Lower lobe of right lung (tissue), 2 donors: ENCODE measurements around the gene OLFML1. TPM values are rescaled to one million over a fixed set of nuclear protein-coding genes. Genes with fewer than 3 reads are reported as not detected.

Source experiments
- ATAC-seq, 2 donors: fragments of 200-7000 bp; cut with Tn5 transposase; one replicate each; pipeline ENCODE4 v1.9.1; 2020 to 2022; ENCODE audit warnings: mild to moderate bottlenecking in 2 of 2, moderate library complexity in 2 of 2
- DNase-seq: peaks from one replicate; pipeline ENCODE4 v3.0.0-alpha.2; 2020
- H3K27ac ChIP-seq: fragments of 200-600 bp; one replicate; pipeline ENCODE4 v1.8.0; 2022
- H3K27me3 ChIP-seq: fragments of 200-600 bp; one replicate; pipeline ENCODE4 v1.8.0; 2022; ENCODE audit warnings: low read depth
- H3K36me3 ChIP-seq: fragments of 200-600 bp; one replicate; pipeline ENCODE4 v1.8.0; 2022; ENCODE audit warnings: mild to moderate bottlenecking
- H3K4me1 ChIP-seq: fragments of 200-600 bp; one replicate; pipeline ENCODE4 v1.8.0; 2022
- H3K4me3 ChIP-seq: fragments of 200-600 bp; one replicate; pipeline ENCODE4 v1.8.0; 2022; ENCODE audit warnings: mild to moderate bottlenecking
- H3K9me3 ChIP-seq: fragments of 200-600 bp; one replicate; pipeline ENCODE4 v1.8.0; 2022
- intact Hi-C: fragments of 100-400 bp; cut with DNase I; formaldehyde crosslinking; loops from one replicate; pipeline ENCODE4 v1.11.0; 2022
- total RNA-seq: library from RNA; stranded (reverse); fragmentation: NEBNext Ultra II Directional; extraction: Animal tissue kit (Norgen Biotek cat#: 25700); gene quantifications from one replicate; pipeline ENCODE4 v1.2.1, GENCODE V29; 2021
- TF ChIP-seq, protein P1 (sequence below): fragments of 200-600 bp; IDR thresholded peaks from one replicate; pipeline ENCODE4 v1.8.0; 2022; ENCODE audit warnings: antibody characterized with exemption, mild to moderate bottlenecking
- donor health status: DM: no; HTN: yes; CAD: no; lungs with severe emphysema.

Gene OLFML1
- total RNA-seq, 1 donor from 2014 or later: 23.2 TPM

DNA sequence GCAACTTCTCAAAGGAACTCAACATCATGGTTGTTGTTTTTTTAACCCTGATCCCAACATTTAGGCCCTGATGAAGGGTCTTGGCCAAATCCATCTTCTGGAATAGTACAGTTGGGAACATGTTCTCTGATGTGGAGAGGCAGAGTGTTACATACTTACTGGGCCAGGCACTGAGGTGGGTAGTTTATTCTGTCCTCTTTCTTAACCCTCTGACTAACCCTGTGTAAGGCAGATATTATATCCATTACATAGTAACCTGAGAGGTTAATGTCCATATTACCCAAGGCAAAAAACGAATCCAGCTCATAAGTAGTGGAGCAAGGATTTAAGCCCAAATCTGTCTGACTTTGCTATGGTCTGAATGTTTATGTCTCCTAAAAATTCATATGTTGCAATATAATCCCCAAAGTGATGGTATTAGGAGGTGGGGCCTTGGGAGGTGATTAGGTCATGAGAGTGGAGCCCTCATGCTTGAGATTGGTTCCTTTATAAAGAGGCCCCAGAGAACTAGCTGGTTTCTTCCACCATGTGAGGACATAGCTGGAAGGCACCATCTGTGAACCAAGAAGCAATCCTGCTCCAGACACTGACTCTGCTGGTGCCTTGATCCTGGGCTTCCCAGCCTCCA, 44.8 kb downstream of the OLFML1 start:
- ATAC-seq: no peak
- H3K27me3 ChIP-seq: no peaks in the 10 kb centered on the region
- no peaks in the 10 kb centered on the region for H3K9me3 ChIP-seq
- no peak overlapping the region for H3K27ac ChIP-seq
- intact Hi-C loops: no loop called here
- H3K36me3 ChIP-seq: no peaks in the 10 kb centered on the region
- TF ChIP-seq, protein P1, sequence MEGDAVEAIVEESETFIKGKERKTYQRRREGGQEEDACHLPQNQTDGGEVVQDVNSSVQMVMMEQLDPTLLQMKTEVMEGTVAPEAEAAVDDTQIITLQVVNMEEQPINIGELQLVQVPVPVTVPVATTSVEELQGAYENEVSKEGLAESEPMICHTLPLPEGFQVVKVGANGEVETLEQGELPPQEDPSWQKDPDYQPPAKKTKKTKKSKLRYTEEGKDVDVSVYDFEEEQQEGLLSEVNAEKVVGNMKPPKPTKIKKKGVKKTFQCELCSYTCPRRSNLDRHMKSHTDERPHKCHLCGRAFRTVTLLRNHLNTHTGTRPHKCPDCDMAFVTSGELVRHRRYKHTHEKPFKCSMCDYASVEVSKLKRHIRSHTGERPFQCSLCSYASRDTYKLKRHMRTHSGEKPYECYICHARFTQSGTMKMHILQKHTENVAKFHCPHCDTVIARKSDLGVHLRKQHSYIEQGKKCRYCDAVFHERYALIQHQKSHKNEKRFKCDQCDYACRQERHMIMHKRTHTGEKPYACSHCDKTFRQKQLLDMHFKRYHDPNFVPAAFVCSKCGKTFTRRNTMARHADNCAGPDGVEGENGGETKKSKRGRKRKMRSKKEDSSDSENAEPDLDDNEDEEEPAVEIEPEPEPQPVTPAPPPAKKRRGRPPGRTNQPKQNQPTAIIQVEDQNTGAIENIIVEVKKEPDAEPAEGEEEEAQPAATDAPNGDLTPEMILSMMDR: no peak
- no peak overlapping the region for H3K4me3 ChIP-seq
- no peak for DNase-seq
- peaks cover 19% of the 10 kb centered on the region for H3K4me1 ChIP-seq

DNA sequence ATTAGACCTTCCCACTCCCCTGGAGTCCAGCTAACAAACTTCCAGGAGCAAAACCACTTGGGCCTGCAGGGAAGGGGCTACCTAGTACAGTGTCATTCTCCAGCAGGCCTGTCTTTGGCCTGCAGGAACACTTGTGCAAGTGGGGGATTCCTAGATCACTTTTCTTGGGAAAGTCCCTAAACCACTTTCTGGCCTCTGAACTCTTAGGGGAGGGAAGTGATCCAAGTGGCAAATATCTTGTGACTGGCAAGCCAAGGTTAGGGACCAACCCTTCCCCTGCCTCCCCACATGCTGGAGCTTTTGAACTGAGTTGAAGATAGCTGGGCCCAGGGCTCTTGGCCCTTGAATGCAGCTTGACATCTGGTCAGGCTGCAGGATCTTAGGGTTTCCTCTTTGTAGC, 45.7 kb downstream of the OLFML1 start:
- no peaks in the 10 kb centered on the region for H3K36me3 ChIP-seq
- no peak overlapping the region for H3K4me3 ChIP-seq
- TF ChIP-seq, protein P1: no peak
- DNase-seq: no peak
- H3K27me3 ChIP-seq: no peaks in the 10 kb centered on the region
- intact Hi-C loops: no loop called here
- no peak overlapping the region for H3K27ac ChIP-seq
- ATAC-seq: peak in 1 of 2 donors; percentile 44
- H3K9me3 ChIP-seq: no peaks in the 10 kb centered on the region
- H3K4me1 ChIP-seq: peaks cover 19% of the 10 kb centered on the region

DNA sequence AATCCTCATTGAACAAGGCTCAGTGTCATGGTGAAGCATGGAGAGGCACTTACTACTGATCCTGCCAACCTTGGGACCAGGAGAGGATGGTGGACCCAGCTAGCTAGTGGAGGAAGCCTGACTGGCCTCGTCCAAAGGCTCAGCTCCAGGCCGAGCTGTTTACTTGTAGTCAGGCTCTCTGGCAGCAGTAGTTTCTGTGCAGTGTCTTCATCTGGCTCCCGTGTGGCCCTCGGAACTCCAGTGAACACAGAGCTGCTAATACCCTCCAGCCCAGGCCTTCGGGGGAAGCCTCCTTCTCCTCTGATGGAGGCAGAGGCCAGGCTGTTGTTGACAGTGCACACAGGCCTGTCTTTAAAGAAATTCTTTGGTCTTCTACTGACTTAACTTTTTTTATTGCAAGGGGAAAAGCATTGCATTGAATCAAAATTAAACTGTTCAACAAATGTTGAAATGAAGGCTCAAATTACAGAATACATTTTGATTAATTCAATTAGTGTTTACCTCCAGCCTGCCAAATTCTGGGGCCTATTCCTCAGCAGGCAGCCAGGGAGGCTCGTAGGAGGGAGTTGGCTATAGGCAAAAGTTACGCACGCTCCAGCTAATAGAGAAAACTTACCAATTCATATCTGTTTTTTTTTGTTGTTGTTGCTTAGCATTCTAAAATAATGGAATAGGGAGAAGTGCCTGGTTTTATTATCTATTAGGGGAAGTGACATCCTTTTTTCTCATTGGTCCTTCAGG, 47.3 kb downstream of the OLFML1 start:
- ATAC-seq (no peak), DNase-seq (no peak)
- no peaks in the 10 kb centered on the region for H3K9me3 ChIP-seq
- TF ChIP-seq, protein P1: no peak
- intact Hi-C loops: no loop called here
- H3K27ac ChIP-seq: no peak overlapping the region
- no peaks in the 10 kb centered on the region for H3K36me3 ChIP-seq
- no peaks in the 10 kb centered on the region for H3K27me3 ChIP-seq
- H3K4me1 ChIP-seq: peaks cover 19% of the 10 kb centered on the region
- H3K4me3 ChIP-seq: no peak overlapping the region

DNA sequence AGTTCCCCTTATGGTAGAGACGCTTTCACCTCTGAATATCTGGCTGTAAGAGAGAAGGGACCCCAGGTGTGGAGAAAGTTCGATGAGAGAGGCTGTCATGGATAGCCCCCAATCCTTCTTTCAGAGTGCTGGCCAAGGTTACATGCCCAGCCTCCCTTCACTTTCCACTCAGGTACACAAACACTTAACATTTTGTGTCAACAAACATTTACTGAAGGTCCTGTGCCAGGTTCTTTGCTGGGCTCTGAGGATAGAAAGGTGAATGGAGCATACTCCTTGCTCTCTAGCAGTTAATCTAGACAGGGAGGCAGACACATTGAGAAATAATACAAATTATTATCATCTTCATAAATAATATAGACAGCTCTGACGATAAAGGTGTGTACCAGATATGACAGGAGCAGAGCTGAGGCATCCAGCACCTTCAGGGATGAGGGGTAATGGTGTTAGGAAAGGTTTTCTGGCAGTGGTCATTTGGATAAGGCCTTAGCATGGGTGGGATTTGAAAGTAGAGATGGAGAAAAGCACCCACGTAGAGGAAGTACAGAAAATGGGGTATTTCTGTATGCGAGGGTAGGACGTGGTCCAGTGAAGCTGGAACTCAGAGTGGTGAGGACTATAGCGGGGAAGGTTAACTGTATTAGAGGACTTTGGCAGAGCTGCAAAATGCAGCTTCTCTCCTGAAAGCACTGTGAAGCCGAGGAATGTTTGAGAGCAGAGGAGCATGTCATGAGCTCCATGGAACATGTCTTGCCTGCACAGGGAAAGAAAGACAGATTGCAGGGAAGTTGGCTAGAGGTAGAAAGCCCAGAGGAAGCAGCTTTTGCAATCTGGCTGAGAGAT, 48.1 kb downstream of the OLFML1 start:
- no peak overlapping the region for H3K4me3 ChIP-seq
- no peaks in the 10 kb centered on the region for H3K36me3 ChIP-seq
- intact Hi-C loops: no loop called here
- no peaks in the 10 kb centered on the region for H3K9me3 ChIP-seq
- H3K4me1 ChIP-seq: peaks cover 21% of the 10 kb centered on the region
- ATAC-seq: peak in 1 of 2 donors; percentile 60
- TF ChIP-seq, protein P1: no peak
- H3K27me3 ChIP-seq: no peaks in the 10 kb centered on the region
- H3K27ac ChIP-seq: no peak overlapping the region
- no peak for DNase-seq

DNA sequence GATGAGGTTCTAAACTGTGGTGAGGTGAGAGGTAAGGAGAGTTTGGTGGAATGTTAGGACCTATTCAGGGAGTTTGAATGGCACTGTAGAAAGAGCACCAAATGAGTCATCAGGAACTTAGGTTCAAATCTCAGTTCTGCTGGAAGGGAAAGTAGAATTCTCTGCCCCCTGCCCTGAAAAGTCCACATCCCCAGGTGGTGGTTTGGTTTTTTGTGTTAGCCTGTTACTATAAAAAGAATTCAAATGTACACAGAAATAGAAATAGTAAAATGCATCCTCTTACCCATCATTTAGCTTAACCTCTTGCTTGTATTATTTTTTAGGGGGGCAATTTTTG, 48.7 kb downstream of the OLFML1 start:
- H3K4me3 ChIP-seq: no peak overlapping the region
- H3K27ac ChIP-seq: no peak overlapping the region
- DNase-seq (no peak), ATAC-seq (no peak)
- H3K27me3 ChIP-seq: no peaks in the 10 kb centered on the region
- H3K4me1 ChIP-seq: peaks cover 27% of the 10 kb centered on the region
- TF ChIP-seq, protein P1: no peak
- H3K9me3 ChIP-seq: no peaks in the 10 kb centered on the region
- intact Hi-C loops: no loop called here
- H3K36me3 ChIP-seq: no peaks in the 10 kb centered on the region
